CD4-positive, alpha-beta T cell treated with Interleukin-21 for 1 hour (primary cell): Measurements from ENCODE around the gene P2RY8.
"Not testable (repeated sequence)": the region's sequence is repeated elsewhere in the genome, so short reads cannot be mapped to it uniquely, and the experiment has no call there.

ENCODE experiments used
- DNase-seq: peaks from one replicate; pipeline ENCODE4 v3.0.0-alpha.2; 2020

The P2RY8 gene

GRCh38 chrX:1516596-1517104, 20.3 kb downstream of the P2RY8 start:
- DNase-seq: no peak

- no peak for DNase-seq
Observed at GRCh38 chrX:1511829-1512228, 25.2 kb downstream of the P2RY8 start.

- no peak for DNase-seq
Observed at GRCh38 chrX:1511150-1511549, 25.8 kb downstream of the P2RY8 start.

GRCh38 chrX:1507511-1508463, 29.2 kb downstream of the P2RY8 start:
- peak; percentile 67 for DNase-seq

- DNase-seq: no peak
Observed at GRCh38 chrX:1506916-1507315, 30.1 kb downstream of the P2RY8 start.

- DNase-seq: no peak
Observed at GRCh38 chrX:1502853-1503252, 34.1 kb downstream of the P2RY8 start.

- no peak for DNase-seq
Observed at GRCh38 chrX:1502241-1502640, 34.7 kb downstream of the P2RY8 start.

- DNase-seq: peak; percentile 62
Observed at GRCh38 chrX:1500701-1501624, 36.0 kb downstream of the P2RY8 start.

GRCh38 chrX:1496076-1496475, 40.9 kb downstream of the P2RY8 start:
- DNase-seq: no peak

GRCh38 chrX:1493877-1494510, 43.0 kb downstream of the P2RY8 start:
- DNase-seq: no peak

GRCh38 chrX:1493412-1493811, 43.6 kb downstream of the P2RY8 start:
- no peak for DNase-seq

GRCh38 chrX:1492421-1493012, 44.5 kb downstream of the P2RY8 start:
- no peak for DNase-seq

- peak; percentile 74 for DNase-seq
Observed at GRCh38 chrX:1491851-1492349, 45.1 kb downstream of the P2RY8 start.

- not testable (repeated sequence) for DNase-seq
Observed at GRCh38 chrX:1491248-1491647, 45.7 kb downstream of the P2RY8 start.

GRCh38 chrX:1490723-1491122, 46.3 kb downstream of the P2RY8 start:
- not testable (repeated sequence) for DNase-seq

GRCh38 chrX:1489354-1489753, 47.6 kb downstream of the P2RY8 start:
- not testable (repeated sequence) for DNase-seq

GRCh38 chrX:1488745-1489144, 48.2 kb downstream of the P2RY8 start:
- DNase-seq: no peak

- DNase-seq: no peak
Observed at GRCh38 chrX:1488141-1488540, 48.8 kb downstream of the P2RY8 start.

GRCh38 chrX:1487401-1487800, 49.6 kb downstream of the P2RY8 start:
- DNase-seq: no peak

- no peak for DNase-seq
Observed at GRCh38 chrX:1486749-1487361, 50.1 kb downstream of the P2RY8 start.

- DNase-seq: no peak
Observed at GRCh38 chrX:1486177-1486576, 50.8 kb downstream of the P2RY8 start.

GRCh38 chrX:1485033-1485432, 52.0 kb downstream of the P2RY8 start:
- no peak for DNase-seq
